ENCODE results near the gene STK24.
A peak's percentile ranks its signal among the peaks of the same experiment; 100 is the strongest.

Gene STK24

GRCh38 chr13:98556968-98557631 lies 19.8 kb downstream of the STK24 start:
- peak; percentile 5 for TF ChIP-seq CTCF (IDR thresholded peaks at IDR 0.05; ENCODE audit: control insufficient read depth, insufficient read depth, low read depth, low read length, missing control alignments)
- no peak for DNase-seq (ENCODE audit: low read depth)
- H3K4me3 ChIP-seq (ENCODE audit: control insufficient read depth, low read depth, low read length): no peak overlapping the region

GRCh38 chr13:98556142-98556816 lies 20.6 kb downstream of the STK24 start:
- H3K4me3 ChIP-seq (ENCODE audit: control insufficient read depth, low read depth, low read length): no peak overlapping the region
- TF ChIP-seq CTCF (IDR thresholded peaks at IDR 0.05; ENCODE audit: control insufficient read depth, insufficient read depth, low read depth, low read length, missing control alignments): no peak
- DNase-seq (ENCODE audit: low read depth): no peak

GRCh38 chr13:98549728-98550317 lies 27.1 kb downstream of the STK24 start:
- no peak for TF ChIP-seq CTCF (IDR thresholded peaks at IDR 0.05; ENCODE audit: control insufficient read depth, insufficient read depth, low read depth, low read length, missing control alignments)
- no peak overlapping the region for H3K4me3 ChIP-seq (ENCODE audit: control insufficient read depth, low read depth, low read length)
- no peak for DNase-seq (ENCODE audit: low read depth)

- no peak for TF ChIP-seq CTCF (IDR thresholded peaks at IDR 0.05; ENCODE audit: control insufficient read depth, insufficient read depth, low read depth, low read length, missing control alignments)
- H3K4me3 ChIP-seq (ENCODE audit: control insufficient read depth, low read depth, low read length): no peak overlapping the region
- peak; percentile 73 for DNase-seq (ENCODE audit: low read depth)
Measured at GRCh38 chr13:98549006-98549727, 27.7 kb downstream of the STK24 start.

GRCh38 chr13:98548230-98548629 lies 28.7 kb downstream of the STK24 start:
- H3K4me3 ChIP-seq (ENCODE audit: control insufficient read depth, low read depth, low read length): no peak overlapping the region
- TF ChIP-seq CTCF (IDR thresholded peaks at IDR 0.05; ENCODE audit: control insufficient read depth, insufficient read depth, low read depth, low read length, missing control alignments): no peak
- DNase-seq (ENCODE audit: low read depth): no peak

GRCh38 chr13:98547455-98547854 lies 29.5 kb downstream of the STK24 start:
- no peak for DNase-seq (ENCODE audit: low read depth)
- no peak for TF ChIP-seq CTCF (IDR thresholded peaks at IDR 0.05; ENCODE audit: control insufficient read depth, insufficient read depth, low read depth, low read length, missing control alignments)

More at GRCh38 chr13:98547455-98547854, 29.5 kb downstream of the STK24 start:
- no peak overlapping the region for H3K4me3 ChIP-seq (ENCODE audit: control insufficient read depth, low read depth, low read length)
